GM21381 (cell line): ENCODE measurements around the gene SNN.

ENCODE experiments used
- ATAC-seq: cut with Tn5 transposase; IDR thresholded peaks from one replicate; pipeline ENCODE4 v1.9.1; 2021; ENCODE audit warnings: mild to moderate bottlenecking, moderate library complexity; ENCODE audit not compliant: unreplicated experiment

SNN gene

GRCh38 chr16:11635113-11635652 is 33.1 kb upstream of the SNN start:
- ATAC-seq, result no peak

- no peak for ATAC-seq
Observed at GRCh38 chr16:11635679-11636171, 32.5 kb upstream of the SNN start.

- no peak for ATAC-seq
Observed at GRCh38 chr16:11636172-11636721, 32.0 kb upstream of the SNN start.

GRCh38 chr16:11637320-11637719 is 30.9 kb upstream of the SNN start:
- no peak for ATAC-seq

GRCh38 chr16:11638140-11638539 is 30.1 kb upstream of the SNN start:
- no peak for ATAC-seq

- no peak for ATAC-seq
Observed at GRCh38 chr16:11639008-11639562, 29.2 kb upstream of the SNN start.

GRCh38 chr16:11639925-11640899 is 28.0 kb upstream of the SNN start:
- no peak for ATAC-seq

GRCh38 chr16:11640987-11641817 is 27.1 kb upstream of the SNN start:
- ATAC-seq, result no peak

- no peak for ATAC-seq
Observed at GRCh38 chr16:11642765-11643116, 25.5 kb upstream of the SNN start.

- no peak for ATAC-seq
Observed at GRCh38 chr16:11649276-11649675, 19.0 kb upstream of the SNN start.

GRCh38 chr16:11650641-11651591 is 17.3 kb upstream of the SNN start:
- no peak for ATAC-seq

- ATAC-seq, result no peak
Observed at GRCh38 chr16:11651796-11652195, 16.5 kb upstream of the SNN start.

GRCh38 chr16:11655655-11656054 is 12.6 kb upstream of the SNN start:
- no peak for ATAC-seq

GRCh38 chr16:11657556-11657955 is 10.7 kb upstream of the SNN start:
- ATAC-seq, result no peak

GRCh38 chr16:11658896-11659708 is 9.2 kb upstream of the SNN start:
- ATAC-seq, result no peak

- no peak for ATAC-seq
Observed at GRCh38 chr16:11660565-11660964, 7.7 kb upstream of the SNN start.

- ATAC-seq, result no peak
Observed at GRCh38 chr16:11662582-11662981, 5.7 kb upstream of the SNN start.

GRCh38 chr16:11665071-11665491 is 3.2 kb upstream of the SNN start:
- ATAC-seq, result no peak
